HL-60 (cell line): Measurements from ENCODE around the gene TAS2R20.

Source experiments
- CTCF ChIP-seq: IDR thresholded peaks from one replicate; pipeline ENCODE4 v1.5.1; 2011; ENCODE audit warnings: low read length, control low read depth, inconsistent platforms; ENCODE audit not compliant: insufficient read depth
- POLR2AphosphoS5 ChIP-seq: IDR thresholded peaks from 2 replicates; pipeline ENCODE4 v1.6.1; 2012; ENCODE audit warnings: low read depth
- REST ChIP-seq: IDR thresholded peaks from 2 replicates; pipeline ENCODE4 v1.6.1; 2012; ENCODE audit warnings: low read depth; ENCODE audit not compliant: insufficient replicate concordance

- no peak for TF ChIP-seq POLR2AphosphoS5
- no peak for TF ChIP-seq CTCF
- TF ChIP-seq REST, result no peak
These were observed at the start of gene TAS2R20 for GRCh38 chr12:10998204-10998603.
